Breast epithelium (tissue), 3 donors: ENCODE results near the gene MITF.

ENCODE experiments used
- CTCF ChIP-seq, 3 donors: fragments of 450-650 bp; IDR thresholded peaks; one replicate each; pipeline ENCODE4 v1.5.1; 2016 to 2017; ENCODE audit warnings: antibody characterized with exemption in 3 of 3, mild to moderate bottlenecking in 3 of 3, moderate library complexity in 3 of 3
- POLR2A ChIP-seq: fragments of 450-650 bp; IDR thresholded peaks from one replicate; pipeline ENCODE4 v1.6.1; 2016; ENCODE audit warnings: antibody characterized with exemption, mild to moderate bottlenecking, moderate library complexity
- POLR2AphosphoS5 ChIP-seq, 3 donors: sonication (generic); formaldehyde crosslinking; IDR thresholded peaks; one replicate each; pipeline ENCODE4 v1.6.1; 2017; ENCODE audit warnings: antibody characterized with exemption in 3 of 3

GRCh38 chr3:69963643-69964042 is 224.4 kb downstream of the MITF start:
- TF ChIP-seq POLR2AphosphoS5 (IDR thresholded peaks at IDR 0.05) (no peak), CTCF (IDR thresholded peaks at IDR 0.05) (no peak), POLR2A (no peak)
